GM12878 (cell line): ENCODE data around the gene C2CD4D.

Source experiments
- EP300 ChIP-seq, 2 experiments: fragments of 150-350 bp in 1 of 2; IDR thresholded peaks; 2 replicates each; pipeline ENCODE4 v1.6.1; 2011 to 2012; ENCODE audit warnings: low read depth in 2 of 2, low read length in 2 of 2, borderline replicate concordance in 1 of 2, improper control_type of control experiment in 1 of 2, inconsistent platforms in 1 of 2; ENCODE audit not compliant: control insufficient read depth in 1 of 2
- SPI1 ChIP-seq: IDR thresholded peaks from 2 replicates; pipeline ENCODE4 v1.6.1; 2011; ENCODE audit warnings: low read depth, mild to moderate bottlenecking, low read length, moderate library complexity, borderline replicate concordance; ENCODE audit not compliant: insufficient read depth
- ZBTB33 ChIP-seq: fragments of 450-650 bp; IDR thresholded peaks from 2 replicates; pipeline ENCODE4 v1.6.1; 2017; ENCODE audit warnings: mild to moderate bottlenecking
- ZNF384 ChIP-seq: IDR thresholded peaks from 2 replicates; pipeline ENCODE4 v1.6.1; 2012; ENCODE audit warnings: low read depth, mild to moderate bottlenecking, low read length, improper control_type of control experiment, borderline replicate concordance

GRCh38 chr1:151790940-151791651, 48.5 kb downstream of the C2CD4D start:
- TF ChIP-seq ZBTB33 (no peak), ZNF384 (no peak), EP300 (IDR thresholded peaks at IDR 0.05; ENCODE audit: borderline replicate concordance in 1 of 2, control insufficient read depth in 1 of 2, low read depth in 2 of 2, low read length in 2 of 2) (no peak), SPI1 (no peak)
